HL-60 (cell line): Measurements from ENCODE around the gene FSTL4.

Experiments used
- CTCF ChIP-seq: IDR thresholded peaks from one replicate; pipeline ENCODE4 v1.5.1; 2011; ENCODE audit warnings: low read length, control low read depth, inconsistent platforms; ENCODE audit not compliant: insufficient read depth
- REST ChIP-seq: IDR thresholded peaks from 2 replicates; pipeline ENCODE4 v1.6.1; 2012; ENCODE audit warnings: low read depth; ENCODE audit not compliant: insufficient replicate concordance
- SPI1 ChIP-seq: IDR thresholded peaks from 2 replicates; pipeline ENCODE4 v1.6.1; 2012; ENCODE audit warnings: low read depth, mild to moderate bottlenecking, borderline replicate concordance

GRCh38 chr5:133304707-133305216 lies 307.6 kb downstream of the FSTL4 start:
- TF ChIP-seq REST (no peak), SPI1 (no peak), CTCF (no peak)
